ENCODE data around the gene TCL1A. TPM values are rescaled to one million over a fixed set of nuclear protein-coding genes. Genes with fewer than 3 reads are reported as not detected.
"Not testable (repeated sequence)": the region's sequence is repeated elsewhere in the genome, so short reads cannot be mapped to it uniquely, and the experiment has no call there.

TCL1A gene
- total RNA-seq (2022) = not detected in 2 replicates
- Bru-seq, nascent RNA = not detected
- not detected for BruChase-seq, experiment 1, labeled RNA remaining after a 6-hour chase
- not detected for BruChase-seq, experiment 2, labeled RNA remaining after a 2-hour chase
- long read RNA-seq = 0 reads

GRCh38 chr14:95713596-95714371, at the start of gene TCL1A:
TSS of gene TCL1A (minus strand) at chr14:95714125. CDS start at chr14:95714066, 59 bp downstream.
- CTCF ChIA-PET = no interaction called here
- no peak within 1 kb of the TSS for H3K4me3 Mint-ChIP-seq (ENCODE audit: low read depth, unreplicated experiment)
- BruUV-seq (replicated peaks) = no TSS peak
- peaks cover 64% of the 10 kb centered on the region for H3K27me3 Mint-ChIP-seq (ENCODE audit: unreplicated experiment)
- intact Hi-C loops (cut with micrococcal nuclease; ENCODE audit: unreplicated experiment) = no loop called here
- no peaks in the 10 kb centered on the region for H3K9me3 Mint-ChIP-seq (ENCODE audit: low read depth, unreplicated experiment)
- DNase-seq = no peak
- H3K36me3 Mint-ChIP-seq (ENCODE audit: insufficient read depth, unreplicated experiment) = no peaks in the 10 kb centered on the region
- no peak within 1 kb of the TSS for H3K27ac Mint-ChIP-seq (ENCODE audit: unreplicated experiment)
- no peaks in the 10 kb centered on the region for H3K4me1 Mint-ChIP-seq (ENCODE audit: low read depth, unreplicated experiment)
- no peak for TF ChIP-seq CTCF (IDR thresholded peaks at IDR 0.05; ENCODE audit: unreplicated experiment)

GRCh38 chr14:95763032-95763431, 49.1 kb upstream of the TCL1A start:
- H3K27ac Mint-ChIP-seq (ENCODE audit: unreplicated experiment); H3K4me3 Mint-ChIP-seq (ENCODE audit: low read depth, unreplicated experiment); H3K36me3 Mint-ChIP-seq (ENCODE audit: insufficient read depth, unreplicated experiment); BruUV-seq (replicated peaks); DNase-seq; CTCF ChIA-PET; H3K9me3 Mint-ChIP-seq (ENCODE audit: low read depth, unreplicated experiment); H3K4me1 Mint-ChIP-seq (ENCODE audit: low read depth, unreplicated experiment); intact Hi-C loops (cut with micrococcal nuclease; ENCODE audit: unreplicated experiment): not testable (repeated sequence)
- H3K27me3 Mint-ChIP-seq (ENCODE audit: unreplicated experiment) = peaks cover 83% of the 10 kb centered on the region

- H3K27me3 Mint-ChIP-seq (ENCODE audit: unreplicated experiment) = peaks cover 67% of the 10 kb centered on the region
- intact Hi-C loops (cut with micrococcal nuclease; ENCODE audit: unreplicated experiment) = no loop called here
- CTCF ChIA-PET = no interaction called here
- H3K4me1 Mint-ChIP-seq (ENCODE audit: low read depth, unreplicated experiment) = no peaks in the 10 kb centered on the region
- no peaks in the 10 kb centered on the region for H3K36me3 Mint-ChIP-seq (ENCODE audit: insufficient read depth, unreplicated experiment)
- no peak overlapping the region for H3K4me3 Mint-ChIP-seq (ENCODE audit: low read depth, unreplicated experiment)
- H3K27ac Mint-ChIP-seq (ENCODE audit: unreplicated experiment) = no peak overlapping the region
- H3K9me3 Mint-ChIP-seq (ENCODE audit: low read depth, unreplicated experiment) = no peaks in the 10 kb centered on the region
- BruUV-seq (replicated peaks) = no TSS peak
- no peak for DNase-seq
- TF ChIP-seq CTCF (IDR thresholded peaks at IDR 0.05; ENCODE audit: unreplicated experiment) = no peak
Measured at GRCh38 chr14:95761436-95761835, 47.5 kb upstream of the TCL1A start.

GRCh38 chr14:95760596-95760995, 46.7 kb upstream of the TCL1A start:
- intact Hi-C loops (cut with micrococcal nuclease; ENCODE audit: unreplicated experiment) = no loop called here
- CTCF ChIA-PET = no interaction called here

More at GRCh38 chr14:95760596-95760995, 46.7 kb upstream of the TCL1A start:
- Mint-ChIP-seq H3K4me1 (ENCODE audit: low read depth, unreplicated experiment) (no peaks in the 10 kb centered on the region), H3K36me3 (ENCODE audit: insufficient read depth, unreplicated experiment) (no peaks in the 10 kb centered on the region), H3K27ac (ENCODE audit: unreplicated experiment) (no peak overlapping the region), H3K4me3 (ENCODE audit: low read depth, unreplicated experiment) (no peak overlapping the region), H3K9me3 (ENCODE audit: low read depth, unreplicated experiment) (no peaks in the 10 kb centered on the region), H3K27me3 (ENCODE audit: unreplicated experiment) (peaks cover 60% of the 10 kb centered on the region)
- no peak for TF ChIP-seq CTCF (IDR thresholded peaks at IDR 0.05; ENCODE audit: unreplicated experiment)
- DNase-seq = no peak
- BruUV-seq (replicated peaks) = no TSS peak
